ENCODE results near the gene NFX1. TPM values are rescaled to one million over a fixed set of nuclear protein-coding genes. Genes with fewer than 3 reads are reported as not detected.
A peak's percentile ranks its signal among the peaks of the same experiment; 100 is the strongest.

The NFX1 gene
- total and polyA plus RNA-seq, 9 of the 15 experiments (the other 6 are each of a cell fraction or from before 2014, with no cell fraction given), result 8.8 to 38.9 (median 26.8) TPM

GRCh38 chr9:33291031-33291397, 698 bp downstream of the NFX1 start:
- Histone ChIP-seq H3K27ac (ENCODE audit: extremely low read depth, low read depth, low read length) (peak overlapping the region; percentile 99), H3K4me2 (ENCODE audit: insufficient read depth, low read length) (peak overlapping the region; percentile 91), H3K4me3 (peak overlapping the region; percentile 60), H3K27me3 (ENCODE audit: control insufficient read depth in 2 of 2, insufficient read depth in 2 of 2, low read length in 2 of 2) (no peaks in the 10 kb centered on the region), H3K9ac (ENCODE audit: insufficient read depth in 1 of 2, low read depth in 2 of 2, low read length in 2 of 2) (peak overlapping the region; percentile 96 to 98), H2AFZ (ENCODE audit: low read depth, low read length) (peak overlapping the region; percentile 86; the same call in 1 of the 2 replicates), H3K79me2 (ENCODE audit: control insufficient read depth, insufficient read depth, low read length) (peaks cover 58% of the 10 kb centered on the region), H3K4me1 (replicated peaks in 1 of 2; ENCODE audit: control insufficient read depth in 2 of 2, insufficient read depth in 2 of 2, low read length in 2 of 2) (peaks cover 15 to 21% of the 10 kb centered on the region in 2 experiments; a peak in 4 of 5 replicates), H3K36me3 (ENCODE audit: control insufficient read depth, insufficient read depth, low read length) (peaks cover 44% of the 10 kb centered on the region), H4K20me1 (replicated peaks; ENCODE audit: control insufficient read depth, insufficient read depth, low read length) (0 out of 2 replicates have a peak, but pooled peaks cover 16% of the 10 kb centered on the region), H3K9me3 (replicated peaks; ENCODE audit: control insufficient read depth, insufficient read depth, low read depth, low read length) (no peaks in the 10 kb centered on the region), H3K9me1 (ENCODE audit: control insufficient read depth, insufficient read depth, low read length) (no peaks in the 10 kb centered on the region)
- WGBS (ENCODE audit: insufficient coverage, low coverage, missing lambda C conversion rate), result 2% methylated on average over 7 of the region's 7 CpGs
- no peak for DNase-seq (ENCODE audit: extremely low read depth in 1 of 4, low spot score in 3 of 4)
- BruUV-seq (replicated peaks), result no TSS peak
- CTCF ChIA-PET (ENCODE audit: low intra/inter-chr PET ratio), result no interaction called here
- FAIRE-seq, result peak; percentile 85
- intact Hi-C loops (cut with micrococcal nuclease) (no loop called here), in situ Hi-C loops (cut with MboI) (no loop called here)
- no peak for ATAC-seq
- POLR2A ChIA-PET, result interaction anchor here (1.0 to 1.9 kb wide), 6 partner anchors 10 to 183 kb away, joined by 3 to 10 read pairs (median 4); partner anchors contain the start of genes AQP3 and NOL6
- no peak for TF ChIP-seq ASH1L (IDR thresholded peaks at IDR 0.05; ENCODE audit: borderline replicate concordance, low read depth, partially characterized antibody)
- peak in 1 of 3 experiments; percentile 20; a peak in 2 of 6 replicates for TF ChIP-seq CTCF (IDR thresholded peaks at IDR 0.05 in 2 of 3, conservative IDR thresholded peaks at IDR 0.05 in 1 of 3; ENCODE audit: insufficient read depth in 2 of 3, low read depth in 1 of 3, low read length in 3 of 3)
- TF ChIP-seq PKNOX1 (IDR thresholded peaks at IDR 0.05), result peak; percentile 47
- no peak for TF ChIP-seq CHD7 (IDR thresholded peaks at IDR 0.05; ENCODE audit: low read depth, low read length)
- TF ChIP-seq RCOR1 (IDR thresholded peaks at IDR 0.05; ENCODE audit: borderline replicate concordance in 1 of 2, low read depth in 2 of 2, low read length in 2 of 2), result 0 out of 4 replicates have a peak, but pooled peaks of 1 of the 2 experiments have one; percentile 50

Data from K562 (cell line).